ENCODE data around the gene SAPCD2. TPM values are rescaled to one million over a fixed set of nuclear protein-coding genes. Genes with fewer than 3 reads are reported as not detected.
A peak's percentile ranks its signal among the peaks of the same experiment; 100 is the strongest.

Gene SAPCD2
- total RNA-seq, 4 donors from 2014 or later, result 0.17 to 0.40 (median 0.26) TPM; not detected in 1

- WGBS, result 40% methylated on average over 1 of the region's 13 CpGs
- peaks cover 6 to 50% (median 49%) of the 10 kb centered on the region in 4 donors for H3K36me3 ChIP-seq
- no peak overlapping the region for H3K4me3 ChIP-seq
Observed at GRCh38 chr9:137079401-137079787, 9.0 kb upstream of the SAPCD2 start.

GRCh38 chr9:137078701-137079400 is 8.5 kb upstream of the SAPCD2 start:
- TF ChIP-seq CTCF (IDR thresholded peaks at IDR 0.05) (no peak), POLR2A (IDR thresholded peaks at IDR 0.05; ENCODE audit: low read depth) (no peak), POLR2AphosphoS5 (IDR thresholded peaks at IDR 0.05) (no peak), EP300 (IDR thresholded peaks at IDR 0.05) (no peak)
- Histone ChIP-seq H3K9me3 (no peaks in the 10 kb centered on the region), H3K4me3 (peak overlapping the region; percentile 60 to 71 (median 64)), H3K4me1 (peaks cover 10 to 43% (median 40%) of the 10 kb centered on the region in 4 donors), H3K27ac (replicated peaks in 1 of 4) (no peak overlapping the region), H3K27me3 (peaks cover 0 to 15% (median 0%) of the 10 kb centered on the region in 4 donors), H3K36me3 (peaks cover 6 to 50% (median 49%) of the 10 kb centered on the region in 4 donors)
- no peak for DNase-seq (ENCODE audit: extremely low spot score)
- intact Hi-C loops (cut with DNase I), result no loop called here
- WGBS, result 62% methylated on average over 15 of the region's 51 CpGs

More at GRCh38 chr9:137079401-137079787, 9.0 kb upstream of the SAPCD2 start:
- intact Hi-C loops (cut with DNase I), result no loop called here
- H3K4me1 ChIP-seq, result peaks cover 10 to 46% (median 45%) of the 10 kb centered on the region in 4 donors
- TF ChIP-seq POLR2A (IDR thresholded peaks at IDR 0.05; ENCODE audit: low read depth), result no peak
- TF ChIP-seq POLR2AphosphoS5 (IDR thresholded peaks at IDR 0.05), result no peak
- TF ChIP-seq CTCF (IDR thresholded peaks at IDR 0.05), result no peak
- no peak for TF ChIP-seq EP300 (IDR thresholded peaks at IDR 0.05)
- H3K27ac ChIP-seq (replicated peaks in 1 of 4), result no peak overlapping the region
- DNase-seq (ENCODE audit: extremely low spot score), result no peak
- no peaks in the 10 kb centered on the region for H3K9me3 ChIP-seq
- peaks cover 0 to 15% (median 0%) of the 10 kb centered on the region in 4 donors for H3K27me3 ChIP-seq

GRCh38 chr9:137077758-137078693 is 7.7 kb upstream of the SAPCD2 start:
- 26% methylated on average over 34 of the region's 76 CpGs for WGBS
- DNase-seq (ENCODE audit: extremely low spot score), result no peak
- intact Hi-C loops (cut with DNase I), result no loop called here
- no peak for TF ChIP-seq POLR2AphosphoS5 (IDR thresholded peaks at IDR 0.05)
- TF ChIP-seq EP300 (IDR thresholded peaks at IDR 0.05), result no peak
- no peak for TF ChIP-seq POLR2A (IDR thresholded peaks at IDR 0.05; ENCODE audit: low read depth)
- no peak for TF ChIP-seq CTCF (IDR thresholded peaks at IDR 0.05)
- Histone ChIP-seq H3K36me3 (peaks cover 6 to 45% (median 43%) of the 10 kb centered on the region in 4 donors), H3K27me3 (peaks cover 0 to 15% (median 0%) of the 10 kb centered on the region in 4 donors), H3K4me1 (peaks cover 10 to 35% (median 32%) of the 10 kb centered on the region in 4 donors), H3K9me3 (no peaks in the 10 kb centered on the region), H3K27ac (replicated peaks in 1 of 4) (peak overlapping the region; percentile 48 to 60 (median 50)), H3K4me3 (peak overlapping the region; percentile 60 to 71 (median 64))

GRCh38 chr9:137077010-137077747 is 6.8 kb upstream of the SAPCD2 start, which contains the start of gene UAP1L1:
TSS of gene UAP1L1 (plus strand) at chr9:137077517. CDS start at chr9:137077533, 16 bp downstream.
- Histone ChIP-seq H3K9me3 (no peaks in the 10 kb centered on the region), H3K27ac (replicated peaks in 1 of 4) (peak within 1 kb of the TSS; percentile 50 to 74 (median 63)), H3K27me3 (peaks cover 0 to 15% (median 0%) of the 10 kb centered on the region in 4 donors), H3K4me3 (peak within 1 kb of the TSS; percentile 60 to 71 (median 64)), H3K4me1 (peaks cover 10 to 34% (median 29%) of the 10 kb centered on the region in 4 donors), H3K36me3 (peaks cover under 1 to 37% (median 35%) of the 10 kb centered on the region in 4 donors)
- WGBS, result 0% methylated on average over 20 of the region's 87 CpGs
- TF ChIP-seq POLR2A (IDR thresholded peaks at IDR 0.05; ENCODE audit: low read depth), result no peak
- TF ChIP-seq EP300 (IDR thresholded peaks at IDR 0.05), result no peak
- TF ChIP-seq POLR2AphosphoS5 (IDR thresholded peaks at IDR 0.05), result peak; percentile 61 to 66
- intact Hi-C loops (cut with DNase I), result no loop called here
- peak; percentile 94 for DNase-seq (ENCODE audit: extremely low spot score)
